Endothelial cell of umbilical vein (primary cell): ENCODE data around the gene NRP2. TPM values are rescaled to one million over a fixed set of nuclear protein-coding genes. Genes with fewer than 3 reads are reported as not detected.

Source experiments
- BruUV-seq: library from RNA; stranded (reverse); fragments of 400-500 nt; replicated peaks from 2 replicates; lab custom pipeline; 2021; lab: Mats Ljungman, UMichigan
- CTCF ChIA-PET: fragments of 300-600, 350-600 bp; sonication (Branson Sonifier 250); formaldehyde crosslinking; loops from one replicate; lab custom pipeline; 2021; ENCODE audit warnings: antibody characterized with exemption, inconsistent platforms; lab: Charles Lee
- POLR2A ChIA-PET: fragments of 300-600, 350-600 bp; sonication (Branson Sonifier 250); formaldehyde crosslinking; loops from one replicate; lab custom pipeline; 2021; ENCODE audit warnings: antibody characterized with exemption, inconsistent platforms; lab: Charles Lee
- DNase-seq: peaks from one replicate; pipeline ENCODE4 v3.0.0-alpha.2; 2011; ENCODE audit warnings: low read depth, low spot score
- FAIRE-seq: peaks from 2 replicates; lab custom pipeline; 2011; peaks lifted over from hg19 to GRCh38; lab: Jason Lieb, UNC
- H2AFZ ChIP-seq: 2 replicates; pipeline ENCODE4 v1.6.0; 2012; ENCODE audit warnings: low read depth, low read length, control low read depth, inconsistent platforms
- H3K27ac ChIP-seq: 2 replicates; pipeline ENCODE4 v1.5.1; 2011; ENCODE audit warnings: low read depth, mild to moderate bottlenecking, control low read depth, low read length, moderate library complexity; ENCODE audit not compliant: insufficient read depth
- H3K27me3 ChIP-seq, 2 experiments: 2 replicates each; pipeline versions ENCODE4 v1.6.0 to v1.6.1; 2011; ENCODE audit warnings: low read length in 2 of 2, mixed read lengths in 1 of 2; ENCODE audit not compliant: control insufficient read depth in 2 of 2, insufficient read depth in 2 of 2
- H3K36me3 ChIP-seq, 2 experiments: 2 replicates in 1 of 2; 3 replicates in 1 of 2; pipeline ENCODE4 v1.5.1; 2011; ENCODE audit warnings: low read length in 2 of 2, mild to moderate bottlenecking in 1 of 2, moderate library complexity in 1 of 2; ENCODE audit not compliant: control insufficient read depth in 2 of 2, insufficient read depth in 2 of 2; ENCODE audit errors: extremely low read depth in 1 of 2
- H3K4me1 ChIP-seq: 3 replicates; pipeline ENCODE4 v1.5.1; 2011; ENCODE audit warnings: mild to moderate bottlenecking, low read length; ENCODE audit not compliant: control insufficient read depth, insufficient read depth; ENCODE audit errors: extremely low read depth
- H3K4me2 ChIP-seq: 2 replicates; pipeline ENCODE4 v1.6.1; 2011; ENCODE audit warnings: low read length, control low read depth, mixed read lengths; ENCODE audit not compliant: insufficient read depth
- H3K4me3 ChIP-seq, 3 experiments: fragments of 200-600 bp in 1 of 3; sonication (generic), shearing (Covaris generic) in 1 of 3; replicated peaks in 1 of 3; 2 replicates each; pipeline ENCODE4 v1.5.1; 2011 to 2016; ENCODE audit warnings: control low read depth in 3 of 3, low read length in 3 of 3, mild to moderate bottlenecking in 2 of 3, inconsistent platforms in 1 of 3, low read depth in 1 of 3, moderate library complexity in 1 of 3; ENCODE audit not compliant: insufficient read depth in 1 of 3
- H3K79me2 ChIP-seq: 2 replicates; pipeline ENCODE4 v1.6.0; 2012; ENCODE audit warnings: low read length, inconsistent platforms; ENCODE audit not compliant: control insufficient read depth, insufficient read depth
- H3K9ac ChIP-seq: replicated peaks from 2 replicates; pipeline ENCODE3; 2011; ENCODE audit warnings: low read length, control low read depth; ENCODE audit not compliant: insufficient read depth; ENCODE audit errors: extremely low read depth
- H3K9me1 ChIP-seq: replicated peaks from 3 replicates; pipeline ENCODE4 v1.6.0; 2011; ENCODE audit warnings: mild to moderate bottlenecking, low read length; ENCODE audit not compliant: control insufficient read depth, insufficient read depth; ENCODE audit errors: extremely low read depth
- H3K9me3 ChIP-seq: replicated peaks from 2 replicates; pipeline ENCODE4 v1.5.1; 2012; ENCODE audit warnings: low read length, inconsistent platforms; ENCODE audit not compliant: control insufficient read depth, insufficient read depth
- H4K20me1 ChIP-seq: replicated peaks from 2 replicates; pipeline ENCODE3; 2011; ENCODE audit warnings: mild to moderate bottlenecking, low read length; ENCODE audit not compliant: control insufficient read depth, insufficient read depth; ENCODE audit errors: extremely low read depth
- CTCF ChIP-seq, 2 donors: IDR thresholded peaks; 1 replicate in 1 of 2; 2 replicates in 1 of 2; pipeline ENCODE4 v1.5.1; 2011; ENCODE audit warnings: low read length in 2 of 2, mild to moderate bottlenecking in 2 of 2, moderate library complexity in 2 of 2, control low read depth in 1 of 2, inconsistent platforms in 1 of 2, low read depth in 1 of 2; ENCODE audit not compliant: insufficient read depth in 1 of 2; ENCODE audit errors: extremely low read depth in 1 of 2
- EZH2 ChIP-seq: IDR thresholded peaks from 2 replicates; pipeline ENCODE4 v1.6.1; 2012; ENCODE audit warnings: borderline replicate concordance, low read depth, mild to moderate bottlenecking, moderate library complexity, low read length, inconsistent platforms; ENCODE audit not compliant: severe bottlenecking
- FOS ChIP-seq: IDR thresholded peaks from 2 replicates; pipeline ENCODE4 v1.6.1; 2011; ENCODE audit warnings: mild to moderate bottlenecking, low read length, moderate library complexity, borderline replicate concordance; ENCODE audit not compliant: insufficient read depth
- GATA2 ChIP-seq: IDR thresholded peaks from 2 replicates; pipeline ENCODE4 v1.7.0; 2011; ENCODE audit warnings: low read depth, mild to moderate bottlenecking, moderate library complexity, mixed read lengths, low read length; ENCODE audit not compliant: insufficient read length, insufficient read depth
- JUN ChIP-seq: IDR thresholded peaks from 2 replicates; pipeline ENCODE4 v1.6.1; 2011; ENCODE audit warnings: borderline replicate concordance, low read depth; ENCODE audit not compliant: insufficient read length, insufficient read depth
- MAX ChIP-seq: IDR thresholded peaks from 2 replicates; pipeline ENCODE4 v1.6.1; 2011; ENCODE audit not compliant: insufficient read depth, insufficient read length
- MYC ChIP-seq: IDR thresholded peaks from one replicate; pipeline ENCODE4 v1.6.1; 2011; ENCODE audit warnings: mild to moderate bottlenecking, low read depth, low read length
- POLR2A ChIP-seq: IDR thresholded peaks from 2 replicates; pipeline ENCODE4 v1.6.1; 2012; ENCODE audit warnings: low read depth, mild to moderate bottlenecking, control low read depth, low read length
- POLR2AphosphoS5 ChIP-seq: IDR thresholded peaks from 2 replicates; pipeline ENCODE4 v1.6.1; 2012; ENCODE audit warnings: low read depth, mild to moderate bottlenecking, control low read depth, low read length, moderate library complexity; ENCODE audit not compliant: insufficient read depth
- dilution Hi-C: fragments of 300-500 bp; cut with MboI; formaldehyde crosslinking; loops from one replicate; pipeline ENCODE4 v1.15.0; 2019; ENCODE audit warnings: low sequenced_read_pairs; ENCODE audit not compliant: extremely low pct_ligation_motif_present
- intact Hi-C: fragments of 100-400 bp; cut with micrococcal nuclease; formaldehyde crosslinking; loops from one replicate; pipeline ENCODE4 v1.10.0; 2022
- polyA plus RNA-seq, 4 experiments: library from polyadenylated mRNA; depleted of rRNA in 3 of 4; stranded (reverse) in 3 of 4; unstranded in 1 of 4; fragments of >200 nt; gene quantifications; 2 replicates each; pipeline versions ENCODE4 v1.2.1 to v1.2.3, GENCODE V29; 2011 to 2012; ENCODE audit warnings: missing spikeins in 1 of 4
- total RNA-seq: library from RNA; stranded (reverse); gene quantifications from 2 replicates; pipeline ENCODE4 v1.2.3, GENCODE V29; 2021

The NRP2 gene
- total and polyA plus RNA-seq, 2 donors (not counting 3 experiments of a cell fraction or from before 2014, with no cell fraction given) = 160 to 240 TPM

- dilution Hi-C loops (no loop called here), intact Hi-C loops (no loop called here)
- no peaks in the 10 kb centered on the region for H3K9me1 ChIP-seq
- no peaks in the 10 kb centered on the region for H3K36me3 ChIP-seq
- H3K27me3 ChIP-seq = peaks cover 0 to 5% of the 10 kb centered on the region in 2 experiments
- no peaks in the 10 kb centered on the region for H3K79me2 ChIP-seq
- BruUV-seq = no TSS peak
- H4K20me1 ChIP-seq = no peaks in the 10 kb centered on the region
- H3K4me2 ChIP-seq = no peak overlapping the region
- no peak overlapping the region for H3K9ac ChIP-seq
- ChIA-PET POLR2A (no interaction called here), CTCF (no interaction called here)
- no peak for TF ChIP-seq MYC
- no peak for TF ChIP-seq POLR2AphosphoS5
- TF ChIP-seq JUN = no peak
- TF ChIP-seq FOS = no peak
- no peak for TF ChIP-seq MAX
- no peak for TF ChIP-seq GATA2
- TF ChIP-seq EZH2 = no peak
- no peak for TF ChIP-seq CTCF (IDR thresholded peaks at IDR 0.05; ENCODE audit: extremely low read depth in 1 of 2, insufficient read depth in 1 of 2, low read depth in 1 of 2, low read length in 2 of 2)
- TF ChIP-seq POLR2A = no peak
- DNase-seq (no peak), FAIRE-seq (no peak)
- H2AFZ ChIP-seq = no peak overlapping the region
- peaks cover 3% of the 10 kb centered on the region for H3K4me1 ChIP-seq
- no peak overlapping the region for H3K4me3 ChIP-seq
- H3K9me3 ChIP-seq = no peaks in the 10 kb centered on the region
- no peak overlapping the region for H3K27ac ChIP-seq
These were observed 35.6 kb upstream of the NRP2 start for GRCh38 chr2:205646680-205647079.
